Measurements from ENCODE around the gene MT1G. TPM values are rescaled to one million over a fixed set of nuclear protein-coding genes. Genes with fewer than 3 reads are reported as not detected.

Gene MT1G
- total RNA-seq, 2 donors from 2014 or later, result 34.7 TPM; not detected in 1

DNA sequence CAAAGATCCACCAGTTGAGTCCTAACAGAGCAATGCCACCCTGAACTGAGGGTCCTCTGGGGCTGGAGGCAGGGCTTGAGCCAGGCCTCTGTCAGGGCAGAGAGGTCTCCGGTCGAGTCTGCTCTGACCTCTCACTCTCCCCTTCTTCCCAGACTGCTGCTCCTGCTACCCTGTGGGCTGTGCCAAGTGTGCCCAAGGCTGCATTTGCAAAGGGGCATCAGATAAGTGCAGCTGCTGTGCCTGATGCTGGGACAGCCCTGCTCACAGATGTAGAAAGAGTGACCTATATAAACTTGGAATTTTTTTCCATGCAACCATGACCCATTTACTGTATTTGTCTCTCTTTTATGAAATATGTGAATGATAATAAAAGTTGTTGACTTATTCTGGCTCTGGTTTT lies 18.6 kb downstream of the MT1G start:
- Histone ChIP-seq H3K27me3 (replicated peaks; ENCODE audit: insufficient read depth) (no peaks in the 10 kb centered on the region), H3K27ac (no peak overlapping the region), H3K4me1 (ENCODE audit: control insufficient read depth in 1 of 2, low read depth in 2 of 2) (no peaks in the 10 kb centered on the region), H3K9me3 (no peaks in the 10 kb centered on the region), H3K36me3 (no peaks in the 10 kb centered on the region), H3K4me3 (no peak overlapping the region)
- DNase-seq (ENCODE audit: low spot score) (no peak), ATAC-seq (ENCODE audit: insufficient number of reproducible peaks, low FRiP score, low read depth) (no peak)
- TF ChIP-seq, protein P1, sequence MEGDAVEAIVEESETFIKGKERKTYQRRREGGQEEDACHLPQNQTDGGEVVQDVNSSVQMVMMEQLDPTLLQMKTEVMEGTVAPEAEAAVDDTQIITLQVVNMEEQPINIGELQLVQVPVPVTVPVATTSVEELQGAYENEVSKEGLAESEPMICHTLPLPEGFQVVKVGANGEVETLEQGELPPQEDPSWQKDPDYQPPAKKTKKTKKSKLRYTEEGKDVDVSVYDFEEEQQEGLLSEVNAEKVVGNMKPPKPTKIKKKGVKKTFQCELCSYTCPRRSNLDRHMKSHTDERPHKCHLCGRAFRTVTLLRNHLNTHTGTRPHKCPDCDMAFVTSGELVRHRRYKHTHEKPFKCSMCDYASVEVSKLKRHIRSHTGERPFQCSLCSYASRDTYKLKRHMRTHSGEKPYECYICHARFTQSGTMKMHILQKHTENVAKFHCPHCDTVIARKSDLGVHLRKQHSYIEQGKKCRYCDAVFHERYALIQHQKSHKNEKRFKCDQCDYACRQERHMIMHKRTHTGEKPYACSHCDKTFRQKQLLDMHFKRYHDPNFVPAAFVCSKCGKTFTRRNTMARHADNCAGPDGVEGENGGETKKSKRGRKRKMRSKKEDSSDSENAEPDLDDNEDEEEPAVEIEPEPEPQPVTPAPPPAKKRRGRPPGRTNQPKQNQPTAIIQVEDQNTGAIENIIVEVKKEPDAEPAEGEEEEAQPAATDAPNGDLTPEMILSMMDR (IDR thresholded peaks at IDR 0.05), result no peak

DNA sequence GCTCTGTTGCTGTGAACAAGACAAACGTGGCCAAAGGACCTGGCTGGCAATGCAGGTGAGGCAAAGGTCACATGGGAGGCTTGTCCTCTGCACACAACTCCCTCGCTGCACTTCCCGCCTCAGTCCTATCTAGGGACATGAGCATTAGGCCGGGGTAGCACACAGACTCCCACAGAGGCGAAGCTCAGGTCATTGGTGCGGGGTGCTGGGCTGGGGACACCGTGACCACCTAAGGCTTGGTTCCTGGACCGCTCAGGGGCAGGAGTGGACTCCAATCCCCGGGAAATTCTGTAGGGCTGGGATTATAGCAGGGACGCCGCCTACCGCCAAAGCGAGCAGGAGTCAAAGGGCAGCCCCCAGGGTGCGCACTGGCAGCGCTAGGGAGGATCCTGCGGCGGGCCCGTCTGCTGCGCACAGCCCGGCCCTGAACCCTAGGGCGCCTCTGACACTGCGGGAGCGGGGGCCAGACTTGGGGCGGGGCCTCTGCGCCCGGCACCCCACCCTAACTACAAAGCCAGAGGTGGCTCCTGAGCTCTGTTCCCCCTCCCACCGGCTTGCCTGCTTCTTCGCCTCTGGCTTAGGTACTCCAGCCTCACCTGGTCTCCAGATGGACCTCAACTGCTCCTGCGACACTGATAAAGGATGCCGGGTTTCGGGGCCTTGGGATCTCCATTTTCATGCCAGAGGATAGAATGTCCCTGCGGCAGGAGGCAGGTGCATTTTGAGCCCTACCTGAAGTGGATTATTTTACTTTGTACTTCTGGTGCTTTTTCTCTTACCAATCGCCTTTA lies 20.0 kb downstream of the MT1G start:
- DNase-seq (ENCODE audit: low spot score) (no peak), ATAC-seq (ENCODE audit: insufficient number of reproducible peaks, low FRiP score, low read depth) (no peak)
- H3K9me3 ChIP-seq, result no peaks in the 10 kb centered on the region
- TF ChIP-seq, protein P1 (IDR thresholded peaks at IDR 0.05), result no peak
- H3K4me1 ChIP-seq (ENCODE audit: control insufficient read depth in 1 of 2, low read depth in 2 of 2), result peaks cover 4 to 14% of the 10 kb centered on the region in 2 donors
- H3K4me3 ChIP-seq, result no peak overlapping the region
- no peak overlapping the region for H3K27ac ChIP-seq
- H3K27me3 ChIP-seq (replicated peaks; ENCODE audit: insufficient read depth), result no peaks in the 10 kb centered on the region
- H3K36me3 ChIP-seq, result no peaks in the 10 kb centered on the region

DNA sequence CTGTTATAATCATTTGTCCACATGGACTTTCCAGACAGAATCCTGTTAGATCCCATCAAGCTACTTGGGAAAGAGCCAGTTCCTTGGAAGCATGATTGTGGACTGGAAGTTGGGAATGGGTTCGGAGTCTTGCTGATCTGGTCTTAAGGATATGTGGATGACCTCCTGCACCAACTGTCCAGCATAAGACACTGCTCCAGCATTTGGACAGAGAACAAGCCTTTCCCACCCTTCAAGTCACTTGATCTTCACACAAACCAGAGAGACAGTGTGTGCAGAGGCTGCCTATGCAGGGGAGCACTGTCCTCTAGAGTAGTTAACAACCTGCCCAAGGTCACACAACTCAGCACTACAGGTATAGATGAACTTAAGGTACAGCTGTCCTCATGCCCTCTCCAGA lies 22.0 kb downstream of the MT1G start:
- ATAC-seq (ENCODE audit: insufficient number of reproducible peaks, low FRiP score, low read depth) (no peak), DNase-seq (ENCODE audit: low spot score) (no peak)
- Histone ChIP-seq H3K4me3 (no peak overlapping the region), H3K27ac (no peak overlapping the region), H3K27me3 (replicated peaks; ENCODE audit: insufficient read depth) (no peaks in the 10 kb centered on the region), H3K36me3 (no peaks in the 10 kb centered on the region), H3K4me1 (ENCODE audit: control insufficient read depth in 1 of 2, low read depth in 2 of 2) (peaks cover 4 to 16% of the 10 kb centered on the region in 2 donors), H3K9me3 (no peaks in the 10 kb centered on the region)
- TF ChIP-seq, protein P1 (IDR thresholded peaks at IDR 0.05), result no peak

DNA sequence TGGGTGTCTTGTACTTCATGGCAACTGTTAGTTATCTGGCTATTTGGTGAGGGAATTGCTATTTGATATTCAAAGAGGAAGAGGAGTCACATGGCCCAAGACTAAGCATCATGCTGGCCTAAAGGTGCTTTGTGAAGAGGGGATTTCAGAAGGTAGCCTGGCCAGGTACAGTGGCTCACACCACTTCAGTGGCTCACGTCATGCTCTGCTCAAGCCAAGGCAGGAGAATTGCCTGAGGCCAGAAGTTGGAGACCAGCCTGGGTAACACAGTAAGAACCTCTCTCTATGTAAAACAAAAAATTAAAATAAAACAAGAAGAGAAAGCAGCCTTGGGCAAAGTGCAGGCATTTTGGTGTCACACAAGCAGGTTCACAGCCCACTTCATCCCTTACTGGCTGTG lies 22.6 kb downstream of the MT1G start:
- DNase-seq (ENCODE audit: low spot score) (no peak), ATAC-seq (ENCODE audit: insufficient number of reproducible peaks, low FRiP score, low read depth) (no peak)
- Histone ChIP-seq H3K36me3 (no peaks in the 10 kb centered on the region), H3K4me3 (no peak overlapping the region), H3K27me3 (replicated peaks; ENCODE audit: insufficient read depth) (no peaks in the 10 kb centered on the region), H3K27ac (no peak overlapping the region), H3K4me1 (ENCODE audit: control insufficient read depth in 1 of 2, low read depth in 2 of 2) (peaks cover 4 to 16% of the 10 kb centered on the region in 2 donors), H3K9me3 (no peaks in the 10 kb centered on the region)
- TF ChIP-seq, protein P1 (IDR thresholded peaks at IDR 0.05), result no peak

DNA sequence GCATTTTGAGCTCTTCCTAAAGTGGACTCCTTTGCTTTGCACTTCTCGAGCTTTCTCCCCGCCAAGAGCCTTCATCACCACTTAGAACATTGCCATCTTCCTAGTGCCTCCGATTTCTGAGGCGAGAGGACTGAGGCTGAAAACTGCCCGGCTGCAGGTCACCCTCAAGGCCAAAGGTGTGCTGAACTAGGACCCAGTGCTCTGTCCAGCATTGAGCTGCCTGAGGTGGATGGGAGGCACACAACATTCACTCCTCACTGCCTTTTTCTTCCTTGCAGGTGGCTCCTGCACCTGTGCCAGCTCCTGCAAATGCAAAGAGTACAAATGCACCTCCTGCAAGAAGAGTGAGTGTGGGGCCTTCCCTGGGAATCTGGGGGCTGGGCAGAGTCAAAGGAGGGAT lies 24.0 kb downstream of the MT1G start:
- Histone ChIP-seq H3K4me1 (ENCODE audit: control insufficient read depth in 1 of 2, low read depth in 2 of 2) (peaks cover 4 to 19% of the 10 kb centered on the region in 2 donors), H3K9me3 (no peaks in the 10 kb centered on the region), H3K27me3 (replicated peaks; ENCODE audit: insufficient read depth) (no peaks in the 10 kb centered on the region), H3K27ac (peak overlapping the region in 1 of 2 donors; percentile 55), H3K4me3 (peak overlapping the region; percentile 67), H3K36me3 (no peaks in the 10 kb centered on the region)
- DNase-seq (ENCODE audit: low spot score) (no peak), ATAC-seq (ENCODE audit: insufficient number of reproducible peaks, low FRiP score, low read depth) (no peak)
- TF ChIP-seq, protein P1 (IDR thresholded peaks at IDR 0.05), result no peak

All from thoracic aorta (tissue), 2 donors.